NCI-H460 (cell line): ENCODE data around the gene TRIM24. TPM values are rescaled to one million over a fixed set of nuclear protein-coding genes. Genes with fewer than 3 reads are reported as not detected.
"Not testable (repeated sequence)": the region's sequence is repeated elsewhere in the genome, so short reads cannot be mapped to it uniquely, and the experiment has no call there.

Experiments
- DNase-seq: peaks from one replicate; pipeline ENCODE4 v3.0.0-alpha.2; 2016; ENCODE audit warnings: low read depth; ENCODE audit errors: extremely low read depth
- total RNA-seq: library from RNA; depleted of rRNA; stranded (reverse); fragments of >200 nt; shearing (Covaris generic); gene quantifications from 2 replicates; pipeline ENCODE4 v1.2.3, GENCODE V29; 2014

TRIM24 gene
- total RNA-seq, 1 experiment from 2014 or later, result 12.0 TPM

- peak; percentile 98 for DNase-seq
These were observed 465 bp upstream of the TRIM24 start for GRCh38 chr7:138459413-138460175.

- peak; percentile 12 for DNase-seq
These were observed 869 bp downstream of the TRIM24 start for GRCh38 chr7:138460649-138461607.

GRCh38 chr7:138463291-138463618, 3.2 kb downstream of the TRIM24 start:
- not testable (repeated sequence) for DNase-seq

- no peak for DNase-seq
These were observed 5.0 kb downstream of the TRIM24 start for GRCh38 chr7:138465046-138465445.

GRCh38 chr7:138466069-138466756, 6.2 kb downstream of the TRIM24 start:
- DNase-seq, result not testable (repeated sequence)

GRCh38 chr7:138468244-138469123, 8.4 kb downstream of the TRIM24 start:
- no peak for DNase-seq

GRCh38 chr7:138470391-138471157, 10.5 kb downstream of the TRIM24 start:
- no peak for DNase-seq

GRCh38 chr7:138472292-138473079, 12.4 kb downstream of the TRIM24 start:
- no peak for DNase-seq

- DNase-seq, result no peak
These were observed 15.3 kb downstream of the TRIM24 start for GRCh38 chr7:138475377-138475776.

GRCh38 chr7:138477081-138477578, 17.1 kb downstream of the TRIM24 start:
- DNase-seq, result no peak

GRCh38 chr7:138477581-138477980, 17.5 kb downstream of the TRIM24 start:
- no peak for DNase-seq

GRCh38 chr7:138478499-138478908, 18.4 kb downstream of the TRIM24 start:
- no peak for DNase-seq

GRCh38 chr7:138480527-138480926, 20.5 kb downstream of the TRIM24 start:
- no peak for DNase-seq

- no peak for DNase-seq
These were observed 21.7 kb downstream of the TRIM24 start for GRCh38 chr7:138481447-138482380.

GRCh38 chr7:138483531-138483930, 23.5 kb downstream of the TRIM24 start:
- no peak for DNase-seq

GRCh38 chr7:138485508-138485907, 25.4 kb downstream of the TRIM24 start:
- not testable (repeated sequence) for DNase-seq

GRCh38 chr7:138489139-138489538, 29.1 kb downstream of the TRIM24 start:
- not testable (repeated sequence) for DNase-seq
